ENCODE results near the gene NPAS3.

The NPAS3 gene

DNA sequence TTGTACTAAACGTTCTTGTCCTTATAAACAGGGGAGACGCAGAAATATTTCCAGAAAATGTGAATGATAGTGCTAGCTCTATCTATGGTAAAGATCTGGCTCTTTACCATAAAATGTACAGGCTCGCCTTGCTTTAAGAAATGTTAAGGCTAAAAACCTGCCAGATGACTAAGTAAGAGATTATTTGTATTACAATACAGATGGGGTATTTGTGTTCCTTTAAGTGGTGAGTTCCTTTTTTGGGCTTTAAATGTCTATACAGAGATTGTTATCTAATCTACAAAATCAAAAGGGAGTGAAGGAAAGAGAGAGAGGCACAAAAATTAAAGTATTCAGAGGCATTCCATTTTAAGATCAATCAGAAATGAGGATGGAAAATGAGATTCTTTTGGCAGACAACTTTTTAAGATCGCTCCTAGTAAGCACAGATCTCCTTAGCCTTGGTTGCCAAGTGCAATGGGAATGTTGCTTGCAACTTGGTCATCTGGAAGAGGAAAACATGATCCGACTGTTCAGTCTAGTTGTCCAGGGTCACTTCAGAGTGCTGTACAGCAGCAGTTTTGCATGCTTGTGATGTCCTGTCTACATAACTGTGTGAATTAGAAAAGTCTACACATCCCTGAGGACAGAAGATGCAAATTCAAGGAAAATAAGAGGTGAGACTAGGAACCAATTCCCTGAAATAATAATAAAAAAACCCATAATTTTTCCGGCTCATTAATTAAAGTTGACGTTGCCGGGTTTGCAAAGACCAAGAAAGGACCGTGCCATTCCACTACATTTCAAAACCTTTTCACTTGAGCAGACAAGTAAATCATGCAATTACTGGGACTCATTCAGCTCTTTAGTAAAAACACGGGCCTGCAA is 631.4 kb downstream of the NPAS3 start:
- peak in 4 of 56 donors; percentile 3 to 19 (median 10) for DNase-seq

DNA sequence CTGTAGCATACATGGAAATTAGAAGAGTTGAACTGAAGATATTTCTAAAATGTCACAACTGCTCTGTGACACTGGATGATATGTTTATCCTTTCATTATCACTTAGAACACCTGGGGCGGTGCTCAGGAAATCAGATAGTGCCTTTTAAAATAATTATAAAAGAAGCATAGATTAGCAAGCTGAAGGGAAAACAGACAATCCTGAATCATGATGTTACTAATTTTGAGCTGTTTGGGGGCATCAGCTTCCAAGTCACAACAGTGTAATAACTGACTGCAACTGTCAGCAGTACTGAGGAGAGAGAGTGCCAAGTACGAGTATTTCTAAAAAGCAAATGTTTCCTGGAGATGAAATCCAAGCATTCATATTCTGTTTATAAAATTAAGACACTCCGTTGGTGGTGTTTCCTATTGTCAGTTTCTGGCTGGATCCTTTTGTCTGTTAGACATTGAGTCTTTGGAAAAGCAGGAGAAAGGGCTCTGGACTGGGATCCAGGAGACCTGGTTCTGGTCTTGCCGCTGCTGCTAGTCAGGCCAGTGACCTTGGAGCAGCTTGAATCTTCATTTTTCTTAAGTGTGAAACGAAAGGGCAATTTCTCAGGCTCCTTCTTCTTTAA is 632.1 kb downstream of the NPAS3 start:
- peak in 8 of 56 donors; percentile 4 to 38 (median 16) for DNase-seq

DNA sequence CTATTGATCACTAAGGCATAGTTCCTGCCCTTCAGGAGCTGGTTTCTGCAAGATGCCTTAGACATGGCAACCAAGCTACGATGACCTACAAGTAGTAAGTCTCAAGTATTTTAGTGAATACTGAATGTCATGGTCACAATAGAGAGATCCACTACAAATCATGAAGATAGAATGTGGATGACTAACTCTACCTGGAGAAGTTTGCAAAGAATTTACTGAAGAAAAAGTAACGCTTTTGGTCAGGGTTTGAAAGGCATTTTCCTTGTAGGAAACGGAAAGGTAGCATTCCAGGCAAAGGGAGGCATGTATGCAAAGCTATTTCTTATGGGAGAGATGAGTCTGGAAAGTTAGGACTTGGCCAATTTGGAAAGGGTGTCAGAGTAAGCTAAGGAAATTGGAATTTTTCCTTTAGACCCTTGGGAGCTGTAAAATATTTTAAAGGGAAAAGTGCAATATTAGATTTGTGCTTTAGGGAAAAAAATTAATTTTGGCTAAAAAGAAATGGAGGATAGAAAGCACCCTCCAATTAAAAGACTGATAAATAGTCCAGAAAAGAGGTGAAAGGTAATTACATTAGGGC is 634.7 kb downstream of the NPAS3 start:
- no peak for DNase-seq

DNA sequence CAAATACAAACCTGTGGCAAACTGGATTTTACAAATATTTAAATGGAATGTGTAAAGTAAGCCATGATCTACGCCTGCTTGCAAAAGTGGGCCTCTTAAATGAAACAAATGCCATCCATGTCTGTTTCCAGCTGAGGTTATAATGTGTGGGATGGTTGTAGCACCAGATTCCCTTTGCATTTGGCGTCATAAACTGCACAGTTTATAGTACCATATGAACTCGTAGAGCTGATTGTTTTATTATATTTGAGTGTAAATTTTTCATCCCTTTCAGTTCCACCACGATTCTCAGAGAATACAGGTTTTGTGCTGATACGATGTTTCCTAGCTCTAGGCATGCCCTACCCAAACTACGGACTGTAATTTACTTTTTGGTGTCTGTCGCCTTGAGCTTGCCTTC is 637.3 kb downstream of the NPAS3 start:
- DNase-seq, result no peak

DNA sequence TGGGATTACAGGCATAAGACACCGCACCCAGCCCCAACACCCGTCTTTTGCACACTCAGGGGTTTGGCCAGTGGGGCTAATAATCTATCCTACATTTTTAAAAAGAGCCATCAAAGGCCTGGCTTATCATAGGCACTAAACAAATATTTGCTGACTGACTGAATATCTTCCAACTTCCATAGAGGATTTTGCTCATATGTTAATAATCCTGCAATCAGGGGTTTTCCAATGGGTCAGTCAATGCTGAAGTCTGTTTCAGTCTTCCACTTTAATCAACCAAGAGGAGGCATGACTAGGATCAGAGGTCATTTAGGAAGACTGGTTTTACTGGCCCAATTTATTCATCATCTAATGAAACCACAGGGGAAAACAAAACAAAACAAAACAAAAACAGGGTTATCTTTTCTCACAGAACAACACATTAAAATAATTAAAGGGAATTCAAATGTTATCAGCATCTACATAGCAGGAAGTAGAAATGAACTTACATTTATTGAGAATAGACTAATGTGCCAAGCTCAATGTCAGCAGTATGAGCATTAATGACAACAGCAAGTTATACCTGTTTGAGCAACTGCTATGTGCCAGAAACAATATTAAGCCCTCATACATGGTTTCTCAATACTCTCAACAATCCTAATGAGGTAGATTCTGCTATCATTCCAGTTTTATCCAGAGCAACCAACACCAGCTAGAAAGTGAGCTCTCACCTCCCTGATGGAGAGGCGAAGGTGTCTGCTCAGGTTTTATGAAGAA is 640.0 kb downstream of the NPAS3 start:
- DNase-seq, result no peak

DNA sequence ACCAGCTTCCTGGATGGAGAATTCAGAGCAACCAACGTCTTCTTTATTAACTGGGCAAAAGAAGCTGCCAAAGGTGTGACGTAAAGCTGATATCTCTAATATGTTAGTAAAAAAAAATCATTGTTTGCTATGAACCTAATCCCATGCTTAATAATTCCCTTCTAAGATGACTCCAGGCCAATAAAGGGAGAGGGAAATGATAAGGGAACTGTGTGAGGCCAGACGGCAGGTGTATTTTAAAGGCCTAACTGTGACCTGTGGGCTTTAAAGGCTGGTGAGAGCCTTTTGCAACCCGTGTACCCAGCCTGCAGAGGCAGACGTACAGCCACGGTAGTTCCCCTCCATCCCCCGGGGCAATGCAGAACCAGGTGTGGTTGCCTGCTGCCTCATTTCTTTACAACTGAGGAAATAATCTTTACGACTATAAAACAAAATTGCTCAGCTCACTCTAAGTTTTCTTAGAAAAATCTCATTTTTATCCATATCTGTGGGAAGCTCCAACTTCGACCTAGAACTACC is 641.6 kb downstream of the NPAS3 start:
- DNase-seq, result no peak

DNA sequence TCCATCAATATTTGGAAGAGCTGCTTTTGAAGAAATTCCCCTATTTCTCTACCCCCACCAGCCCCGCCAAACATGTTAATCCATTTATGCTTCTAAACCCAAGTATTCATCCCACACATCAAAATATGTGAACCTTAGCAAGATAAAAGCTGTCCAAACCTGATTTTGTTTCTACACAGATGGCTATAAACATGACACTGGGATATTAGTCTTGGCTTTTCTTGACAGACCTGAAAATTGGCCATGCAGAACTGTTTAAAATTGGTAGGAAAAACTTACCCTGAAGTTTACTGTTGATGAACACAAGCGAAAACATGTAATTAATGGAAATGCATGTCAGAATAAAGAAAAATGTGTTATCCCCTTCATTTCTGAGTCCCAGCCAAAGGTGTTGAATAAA is 642.2 kb downstream of the NPAS3 start:
- no peak for DNase-seq

DNA sequence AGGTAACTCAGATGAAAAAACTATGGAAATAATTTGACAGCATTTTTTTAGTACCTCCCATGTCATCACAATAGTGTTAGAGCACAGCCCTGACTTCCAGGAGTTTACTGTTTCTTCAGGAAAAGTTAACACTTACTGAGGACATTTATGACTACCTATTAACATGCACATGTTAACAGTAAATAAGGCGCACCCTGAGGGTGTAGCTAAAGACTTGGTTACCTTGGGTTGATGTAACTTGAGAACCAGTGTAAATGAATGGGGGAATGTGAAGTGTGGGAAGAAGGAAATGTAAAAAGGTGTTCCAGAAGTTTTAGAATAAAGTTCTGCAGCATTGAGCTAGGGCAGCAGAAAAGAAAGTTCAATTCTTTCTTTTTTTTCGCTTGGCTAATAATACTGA is 646.0 kb downstream of the NPAS3 start:
- DNase-seq, result no peak

DNA sequence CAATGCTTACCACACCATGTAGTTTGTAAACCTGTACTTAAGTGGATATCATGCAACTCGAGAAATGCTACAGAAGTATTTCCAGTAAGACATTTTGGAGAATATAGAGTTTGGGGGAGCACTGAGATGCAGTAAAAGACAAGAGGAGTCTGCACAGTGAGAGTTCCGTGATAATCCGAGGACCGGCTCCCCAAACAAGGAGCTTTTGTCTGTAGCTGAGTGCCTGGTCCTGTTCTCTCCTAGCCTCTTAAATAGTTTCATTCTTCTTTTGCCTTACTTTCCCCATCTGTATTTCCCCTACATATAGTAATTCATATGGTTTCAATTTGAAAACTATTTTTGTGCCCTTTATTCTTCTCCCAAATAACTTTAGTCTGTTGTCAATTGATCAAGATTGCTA is 648.1 kb downstream of the NPAS3 start:
- peak in 4 of 56 donors; percentile 6 to 17 (median 12) for DNase-seq

DNA sequence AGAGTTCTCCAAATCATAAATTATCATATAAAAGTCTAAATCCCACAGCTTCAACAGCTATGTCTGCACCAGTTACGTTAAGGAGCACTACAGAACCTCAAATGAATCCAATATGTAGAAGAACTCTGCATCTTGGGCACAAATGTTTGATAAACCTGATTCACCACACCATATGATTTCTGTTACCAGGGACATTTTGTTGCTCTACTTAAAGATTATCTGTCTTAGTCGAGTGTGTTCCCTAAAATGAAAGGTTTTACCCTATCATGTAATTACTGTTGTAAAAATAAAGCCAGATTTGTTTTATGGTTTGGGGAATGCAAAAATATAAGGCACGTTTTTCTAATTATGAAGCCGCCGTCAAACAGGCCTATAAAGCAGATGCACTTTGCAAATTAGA is 649.1 kb downstream of the NPAS3 start:
- no peak for DNase-seq

DNA sequence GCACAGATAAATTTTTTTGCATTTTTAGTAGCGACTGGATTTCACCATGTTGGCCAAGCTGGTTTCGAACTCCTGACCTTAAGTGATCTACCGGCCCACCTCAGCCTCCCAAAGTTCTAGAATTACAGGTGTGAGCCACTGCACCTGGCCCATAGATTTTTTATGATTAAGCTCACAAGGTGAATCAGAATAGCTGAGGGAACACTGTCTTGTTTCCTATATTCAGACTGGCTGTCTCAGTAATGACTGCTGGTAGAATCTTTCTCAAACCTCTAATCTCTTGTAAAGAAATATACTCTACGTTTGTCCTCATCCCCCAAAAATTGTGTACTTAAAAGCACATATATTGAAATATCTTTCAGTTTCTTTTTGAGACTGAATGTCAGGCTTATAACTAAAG is 650.1 kb downstream of the NPAS3 start:
- DNase-seq, result no peak

DNA sequence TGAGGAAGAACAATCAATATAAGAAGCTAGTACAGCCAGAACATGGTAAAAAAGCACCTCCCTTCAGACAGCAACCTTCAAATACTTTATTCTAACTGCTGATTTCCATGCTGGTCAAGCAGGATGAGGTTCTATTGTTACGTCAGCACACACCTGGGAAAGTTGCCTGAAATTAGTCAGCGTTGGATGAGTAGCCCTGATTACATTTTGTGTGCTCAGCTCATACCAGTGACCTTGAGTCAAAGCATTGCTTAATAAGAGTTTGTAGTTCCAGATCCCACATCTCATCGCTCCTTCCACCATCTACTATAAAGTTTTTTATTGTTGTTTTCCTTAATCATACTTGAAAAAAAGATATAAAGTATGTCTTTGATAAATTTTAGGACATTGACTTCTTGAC is 650.7 kb downstream of the NPAS3 start:
- no peak for DNase-seq

DNA sequence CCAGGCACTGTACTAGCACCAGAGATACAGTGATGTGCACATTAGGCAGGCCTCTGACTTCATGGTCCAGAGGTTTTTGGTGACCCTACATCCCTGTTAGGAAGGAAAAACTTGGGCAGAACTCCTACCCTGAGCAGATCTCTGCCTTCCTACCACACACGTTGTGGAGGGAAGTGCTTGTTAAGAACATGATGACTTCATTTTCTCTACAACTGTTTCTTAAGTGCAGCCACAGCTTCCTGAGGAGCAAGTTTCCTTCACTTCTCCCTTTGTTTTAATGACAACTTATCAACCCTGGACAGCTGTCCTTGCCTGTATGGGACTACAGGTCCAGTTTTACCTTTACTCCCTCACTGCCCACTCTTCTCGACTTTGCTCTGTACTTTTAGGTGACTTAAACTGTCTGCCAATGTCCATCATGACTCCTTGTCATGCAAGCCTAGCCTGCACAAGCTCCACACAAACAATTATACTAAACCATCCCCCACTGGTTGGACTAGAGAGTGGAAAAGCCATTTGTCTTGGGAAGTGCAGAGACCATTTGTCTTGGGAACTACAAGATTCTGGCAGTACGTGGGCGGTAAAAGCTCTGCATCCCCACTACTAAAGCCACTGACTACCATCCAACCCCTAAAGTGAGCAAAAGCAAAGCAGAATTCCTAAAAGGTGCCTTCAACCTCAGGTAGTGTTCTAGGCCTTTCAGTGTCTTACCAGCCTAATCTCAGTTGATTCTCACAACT is 652.4 kb downstream of the NPAS3 start:
- no peak for DNase-seq

DNA sequence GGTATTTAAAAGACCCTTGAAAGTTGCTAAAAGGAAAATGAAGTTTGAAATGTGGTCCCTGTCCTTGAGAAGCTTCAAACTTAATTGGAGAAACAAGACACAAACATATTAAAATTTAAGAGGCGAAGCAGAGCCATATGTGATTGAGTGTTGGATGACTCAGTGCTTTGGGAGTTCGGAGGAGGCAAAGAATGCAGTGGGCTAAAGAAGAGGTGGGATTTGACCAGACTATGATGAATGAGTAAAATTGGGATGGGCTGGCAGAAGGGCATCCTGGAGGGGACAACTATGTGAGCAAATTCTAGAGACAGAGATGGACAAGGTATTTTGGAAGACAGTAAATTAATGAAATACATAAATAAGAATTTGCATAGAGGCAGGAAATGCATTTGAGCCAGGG is 653.6 kb downstream of the NPAS3 start:
- no peak for DNase-seq

DNA sequence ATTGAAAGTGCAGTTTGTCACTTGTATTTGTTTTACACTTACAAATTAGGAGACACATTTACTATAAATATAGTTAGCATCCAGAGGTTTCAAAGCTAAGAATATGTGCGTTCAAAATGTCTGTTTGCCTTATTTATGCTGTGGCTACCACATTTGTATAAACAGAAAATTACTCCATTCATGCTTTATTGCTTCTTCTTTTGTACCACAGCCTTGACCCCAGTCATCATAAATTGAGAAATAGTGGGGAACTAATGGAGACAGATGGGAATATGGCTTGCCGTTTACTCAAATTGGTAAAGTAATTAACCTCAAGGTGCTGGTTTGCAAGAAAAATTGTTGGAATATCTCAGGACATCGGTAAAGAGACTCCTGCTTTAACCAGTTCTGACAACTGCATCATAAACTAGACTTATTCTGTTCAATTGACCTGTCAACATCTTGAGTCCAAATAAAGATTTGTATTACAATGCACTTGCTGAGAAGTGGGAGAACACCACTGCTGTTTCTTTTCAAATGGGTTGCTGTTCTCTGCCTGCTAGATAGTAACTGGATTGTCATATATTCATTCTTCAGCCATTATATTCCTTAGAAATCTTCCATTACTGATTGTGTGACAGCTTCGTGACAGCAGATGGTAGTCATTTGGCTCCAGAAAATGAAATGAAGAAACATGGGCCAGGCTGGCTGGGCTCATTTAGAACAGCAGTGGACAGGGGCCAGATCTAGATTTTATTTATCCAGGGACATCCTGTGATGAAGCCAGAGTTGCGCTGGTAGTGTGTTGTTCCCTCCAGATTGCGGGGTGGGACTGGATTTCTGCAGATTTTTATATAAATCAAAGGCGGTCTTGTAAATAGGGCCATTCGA is 657.8 kb downstream of the NPAS3 start:
- no peak for DNase-seq

DNA sequence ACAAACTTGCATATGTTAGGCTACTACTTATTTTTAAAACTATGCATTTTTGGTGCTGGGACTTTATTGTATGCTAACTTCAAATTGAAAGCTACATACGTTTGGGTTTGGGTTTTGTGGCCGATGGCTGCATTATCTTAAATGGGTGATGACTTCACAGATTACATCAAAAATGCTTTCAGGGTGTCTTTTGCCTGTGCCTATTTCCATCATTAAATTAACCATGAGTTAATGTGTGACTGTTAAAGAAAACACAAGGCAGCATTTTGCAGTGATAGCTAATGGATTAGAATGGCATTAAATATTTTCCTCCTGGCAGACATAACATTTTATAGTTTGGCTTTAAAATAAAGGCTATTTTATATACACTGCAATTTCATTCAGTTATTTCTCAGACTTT is 659.9 kb downstream of the NPAS3 start:
- no peak for DNase-seq

DNA sequence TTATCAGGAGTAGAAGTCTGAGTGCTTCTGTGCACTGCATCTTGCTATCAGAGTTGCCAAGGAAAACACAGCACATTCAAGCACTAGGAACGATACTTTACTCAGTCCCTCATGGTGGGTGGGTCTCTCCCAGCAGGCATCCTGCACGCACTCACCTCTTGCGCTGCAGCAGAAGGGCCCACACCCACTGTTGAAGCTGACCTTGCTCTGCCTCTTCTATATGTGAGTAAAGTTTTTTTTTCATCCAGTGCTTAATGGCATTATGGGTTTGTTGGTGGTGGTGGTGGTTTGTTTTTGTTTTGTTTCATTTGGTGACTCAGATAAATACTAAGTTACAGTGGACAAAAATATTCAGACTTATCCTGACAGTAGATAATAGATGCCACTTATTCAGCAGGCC is 663.7 kb downstream of the NPAS3 start:
- DNase-seq, result no peak

DNA sequence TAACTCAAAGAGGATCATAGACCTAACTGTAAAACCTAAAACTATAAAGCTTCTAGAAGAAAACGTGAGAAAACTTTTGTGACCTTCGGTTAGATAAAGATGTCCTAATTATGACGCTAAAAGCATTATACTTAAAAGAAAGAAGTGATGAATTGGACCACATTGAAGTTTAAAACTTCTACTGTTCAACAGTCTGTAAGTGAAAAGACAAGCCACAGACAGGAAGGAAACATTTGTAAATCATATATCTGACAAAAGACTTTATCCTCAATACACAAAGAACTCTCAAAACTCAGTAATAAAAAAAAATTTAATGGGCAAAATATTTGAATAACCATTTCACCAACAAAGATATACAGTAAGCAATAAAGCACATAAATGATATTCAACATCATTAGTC is 667.9 kb downstream of the NPAS3 start:
- no peak for DNase-seq

DNA sequence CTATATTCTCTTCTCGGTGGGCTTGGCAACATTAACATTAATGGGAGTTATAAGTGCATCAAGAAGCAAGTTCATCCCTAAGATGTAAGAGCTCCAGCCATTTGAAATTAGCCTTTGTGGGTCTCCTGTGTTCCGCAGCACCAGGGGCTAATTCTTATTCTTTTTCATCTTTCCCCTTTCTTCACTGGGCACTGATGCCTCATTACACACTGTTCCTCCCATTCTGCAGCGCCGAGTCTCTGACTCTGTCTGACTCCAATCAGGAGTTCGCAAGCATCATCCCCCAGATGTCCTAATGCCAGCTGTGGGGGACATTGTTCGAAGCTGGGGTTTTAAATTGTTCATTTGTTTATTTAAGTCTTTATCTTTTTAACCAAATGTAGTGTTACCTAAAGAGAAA is 670.9 kb downstream of the NPAS3 start:
- no peak for DNase-seq

DNA sequence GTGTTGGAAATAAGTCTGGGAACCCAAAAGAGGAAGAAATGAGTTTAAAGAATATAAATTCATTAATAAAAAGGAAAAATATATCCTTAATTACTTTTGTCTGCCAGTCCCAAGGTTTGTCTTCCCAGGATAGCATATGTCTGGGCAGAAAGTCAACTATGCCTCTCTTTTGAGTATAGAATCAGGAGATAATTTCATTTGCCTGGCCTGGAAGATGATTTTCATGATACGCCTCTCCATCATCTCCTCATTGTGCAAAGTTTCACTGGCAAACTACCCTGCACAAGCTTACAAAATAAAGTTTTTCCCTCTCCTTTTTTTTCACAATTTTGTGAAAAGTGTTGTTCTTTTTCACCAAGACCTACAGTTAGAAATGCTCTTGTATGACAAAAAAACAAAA is 671.4 kb downstream of the NPAS3 start:
- DNase-seq, result no peak
